HG03521 (cell line): ENCODE measurements around the gene DENND2A.
"Not testable (repeated sequence)": the region's sequence is repeated elsewhere in the genome, so short reads cannot be mapped to it uniquely, and the experiment has no call there.

ENCODE experiments used
- ATAC-seq: cut with Tn5 transposase; IDR thresholded peaks from one replicate; pipeline ENCODE4 v1.9.1; 2021; ENCODE audit warnings: mild to moderate bottlenecking, moderate library complexity; ENCODE audit not compliant: unreplicated experiment

Gene DENND2A

DNA sequence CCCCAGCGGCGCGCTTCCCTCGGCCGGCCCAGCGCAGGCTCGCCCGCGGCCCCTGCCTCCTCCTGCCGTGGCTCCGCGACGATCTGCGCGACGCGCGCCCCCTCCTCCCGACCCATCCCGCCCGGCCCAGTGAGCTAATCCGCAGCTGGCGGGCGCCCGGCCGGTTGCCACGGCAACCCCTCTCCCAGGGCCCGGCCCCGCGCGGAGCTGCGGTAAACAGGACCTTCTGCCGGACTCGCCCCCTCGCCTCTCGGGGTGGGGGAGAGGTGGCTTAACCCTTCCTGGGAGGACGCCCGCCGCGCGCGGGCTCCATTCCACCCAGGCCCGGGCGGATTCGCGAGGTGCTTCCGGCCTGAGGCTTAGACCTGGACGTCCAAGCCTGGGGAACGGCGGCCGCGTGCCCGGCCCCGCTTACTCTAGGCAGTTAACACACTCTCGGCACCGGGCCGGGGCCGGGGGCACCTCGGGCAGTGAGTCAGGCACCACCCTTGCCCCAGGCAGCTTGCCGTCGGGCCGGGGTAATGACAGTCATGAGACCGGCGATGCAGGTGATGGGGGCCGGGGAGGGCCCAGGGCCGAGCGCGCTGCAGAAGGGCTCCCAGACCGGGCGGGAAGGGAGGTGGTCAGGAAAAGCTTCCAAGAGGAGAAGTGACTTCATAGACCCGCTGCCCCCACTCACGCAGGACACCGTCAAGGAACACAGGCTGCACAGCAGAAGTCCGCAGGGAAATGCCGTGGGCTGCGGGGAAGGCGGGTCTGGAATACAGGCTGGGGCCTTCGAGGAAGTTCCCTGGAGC lies at the start of gene DENND2A:
DENND2A (minus strand) TSS at position 87 of the 797 bp plus-strand sequence. CDS start 38,416 bp downstream, outside the sequence.
- no peak for ATAC-seq

DNA sequence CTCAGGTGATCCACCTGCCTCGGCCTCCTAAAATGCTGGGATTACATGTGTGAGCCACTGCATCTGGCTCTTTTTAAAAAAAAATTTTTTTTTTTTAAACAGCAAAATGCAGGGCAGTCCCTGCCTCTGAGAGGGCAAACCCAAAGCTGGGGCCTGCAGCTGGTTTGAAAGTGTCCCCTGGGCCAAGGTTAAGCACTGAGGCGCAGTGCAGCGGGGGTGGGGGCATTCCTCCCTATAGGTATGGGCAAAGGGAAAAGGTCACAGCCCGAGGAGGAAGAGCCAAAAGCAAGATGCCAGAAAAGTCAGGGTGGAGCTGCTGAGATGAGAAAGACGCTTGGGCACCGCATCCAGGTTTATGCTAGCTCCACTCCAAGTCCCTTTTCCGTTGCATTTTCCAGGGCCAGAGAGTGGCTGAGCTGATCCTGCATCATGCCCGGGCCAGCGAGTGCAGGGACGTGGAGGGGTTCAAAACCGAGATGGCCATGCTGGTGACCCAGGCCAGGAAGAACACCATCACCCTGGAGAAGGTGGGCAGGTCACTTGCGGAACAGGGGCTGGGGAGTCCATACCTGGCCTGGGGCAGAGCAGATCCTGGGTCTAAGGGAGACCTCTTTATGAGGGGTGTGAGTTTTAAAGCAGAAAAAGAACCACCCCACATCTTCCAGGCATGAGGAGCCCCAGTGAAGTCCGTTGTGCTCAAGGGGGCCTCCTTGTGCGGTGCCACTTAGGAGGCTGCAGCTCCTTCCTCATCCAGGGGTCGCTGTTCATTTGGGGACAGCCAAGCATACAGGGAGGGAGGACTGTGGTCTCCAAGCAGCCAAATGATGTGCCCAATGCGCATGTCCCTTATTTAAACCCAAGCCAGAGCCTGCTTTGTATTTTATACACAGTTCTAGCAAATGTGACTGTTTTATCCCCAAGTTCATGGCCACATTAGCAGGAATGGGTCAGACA lies 48.9 kb upstream of the DENND2A start:
- ATAC-seq = no peak

DNA sequence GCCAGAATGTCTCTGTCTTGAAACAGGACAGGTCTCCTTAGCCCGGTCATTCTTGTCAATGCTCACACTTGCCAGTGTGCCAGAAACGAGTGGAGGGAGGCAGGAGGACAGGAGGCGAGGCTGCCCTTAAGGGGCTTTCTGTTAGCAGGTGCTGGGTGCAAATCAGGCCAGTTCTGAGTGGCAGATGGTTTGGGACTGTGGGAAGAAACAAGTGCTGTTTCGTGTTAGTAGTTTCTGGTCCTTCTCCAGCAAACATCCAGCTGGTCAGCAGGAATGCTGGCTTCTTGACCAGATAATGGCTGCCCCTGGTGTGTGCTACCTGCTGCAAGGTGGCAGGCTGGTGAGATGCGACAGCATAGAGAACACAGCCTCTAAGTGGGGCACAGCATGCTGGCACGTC lies 47.7 kb upstream of the DENND2A start:
- no peak for ATAC-seq

DNA sequence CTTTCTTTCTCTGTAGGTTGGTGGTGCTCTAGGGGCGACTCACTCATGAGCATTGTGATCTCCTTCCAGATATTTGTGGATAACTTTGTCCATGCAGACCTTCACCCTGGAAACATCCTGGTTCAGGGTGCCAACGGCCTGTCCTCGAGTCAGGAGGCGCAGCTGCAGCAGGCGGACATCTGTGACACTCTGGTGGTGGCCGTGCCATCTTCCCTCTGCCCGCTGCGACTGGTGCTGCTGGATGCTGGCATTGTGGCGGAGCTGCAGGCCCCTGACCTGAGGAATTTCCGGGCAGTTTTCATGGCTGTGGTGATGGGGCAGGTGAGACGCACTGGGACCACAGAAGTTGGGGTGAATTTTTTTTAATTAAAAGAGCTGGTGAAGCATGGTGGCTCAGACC lies 46.3 kb upstream of the DENND2A start:
- no peak for ATAC-seq

GRCh38 chr7:140685407-140686087 lies 44.9 kb upstream of the DENND2A start:
- ATAC-seq = no peak

DNA sequence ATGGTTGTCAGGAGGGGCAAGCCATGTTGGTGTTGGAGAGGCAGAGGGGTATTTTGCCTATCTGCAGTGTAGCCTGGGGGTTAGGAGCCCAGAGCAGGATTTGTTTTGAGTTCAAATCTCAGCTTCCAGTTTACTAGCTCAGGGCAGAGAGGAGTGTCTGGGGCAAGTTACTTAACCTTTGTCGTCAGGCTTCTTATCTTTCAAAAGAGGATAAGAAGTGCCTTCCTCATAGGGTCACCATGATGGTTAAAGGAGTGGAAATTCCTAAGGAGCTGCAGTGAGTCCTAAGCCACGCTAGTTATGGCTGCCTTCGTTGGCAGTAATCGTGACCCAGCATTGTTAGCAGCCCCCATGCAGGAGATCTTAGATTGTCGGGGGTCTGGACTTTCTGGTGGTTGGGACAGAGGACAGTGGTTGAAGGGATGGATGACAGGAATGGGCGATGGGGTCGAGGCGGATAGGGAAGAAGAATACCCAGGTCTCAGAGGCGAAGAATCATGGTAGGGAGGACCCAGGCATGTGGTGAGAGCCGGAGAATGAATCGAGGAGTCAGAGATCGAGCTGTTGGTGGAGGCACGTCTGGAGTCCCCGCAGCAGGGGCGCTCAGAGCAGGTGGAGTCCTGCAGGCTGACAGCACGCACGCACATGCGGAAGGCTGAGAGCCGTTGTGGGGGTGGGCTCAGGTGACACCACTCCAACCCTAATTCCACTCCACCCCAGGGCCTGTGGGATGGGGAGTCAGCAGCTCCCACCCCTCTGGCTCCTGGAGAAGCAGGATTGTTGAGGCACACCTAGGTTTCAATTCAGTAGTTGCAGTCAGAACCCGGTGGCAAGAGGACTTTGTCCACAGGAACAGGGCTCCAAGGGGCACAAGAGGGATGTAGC lies 43.7 kb upstream of the DENND2A start:
- no peak for ATAC-seq

DNA sequence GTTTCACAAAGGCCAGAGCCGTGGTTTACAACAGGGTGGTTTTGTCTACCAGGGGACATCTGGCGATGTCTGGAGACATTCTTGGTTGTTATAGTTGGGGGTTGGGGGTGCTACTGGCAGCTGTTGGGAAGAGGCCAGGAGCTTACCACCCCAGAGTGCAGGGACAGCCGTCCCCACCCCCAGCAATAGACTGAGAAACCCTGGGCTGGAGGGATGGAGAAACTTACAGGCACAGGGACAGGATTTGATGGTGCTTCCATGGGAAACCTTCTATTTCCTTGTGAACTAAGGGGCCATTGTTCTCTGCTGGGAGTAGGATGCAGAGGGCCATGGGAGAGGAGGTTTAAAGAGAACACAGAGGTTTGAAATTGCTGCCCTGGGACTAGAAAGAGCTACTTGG lies 43.0 kb upstream of the DENND2A start:
- no peak for ATAC-seq

DNA sequence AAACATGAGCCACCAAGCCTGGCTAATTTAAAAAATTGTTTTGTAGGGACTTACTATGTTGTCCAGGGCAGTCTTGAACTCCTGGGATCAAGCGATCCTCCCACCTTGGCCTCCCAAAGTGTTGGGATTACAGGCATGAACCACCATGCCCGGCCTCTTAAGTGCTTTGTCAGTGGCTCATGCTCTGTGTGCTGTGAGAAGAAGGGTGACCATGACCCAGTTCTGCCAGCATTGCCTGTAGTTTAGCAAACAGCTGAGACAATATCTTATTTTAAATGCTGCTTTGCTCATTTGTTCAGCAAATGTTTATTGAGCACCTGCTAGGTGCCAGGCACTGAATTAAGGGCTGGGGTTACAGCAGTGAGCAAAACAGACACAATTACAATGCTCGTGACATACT lies 41.2 kb upstream of the DENND2A start:
- ATAC-seq = no peak

GRCh38 chr7:140680886-140681285 lies 40.3 kb upstream of the DENND2A start:
- no peak for ATAC-seq

DNA sequence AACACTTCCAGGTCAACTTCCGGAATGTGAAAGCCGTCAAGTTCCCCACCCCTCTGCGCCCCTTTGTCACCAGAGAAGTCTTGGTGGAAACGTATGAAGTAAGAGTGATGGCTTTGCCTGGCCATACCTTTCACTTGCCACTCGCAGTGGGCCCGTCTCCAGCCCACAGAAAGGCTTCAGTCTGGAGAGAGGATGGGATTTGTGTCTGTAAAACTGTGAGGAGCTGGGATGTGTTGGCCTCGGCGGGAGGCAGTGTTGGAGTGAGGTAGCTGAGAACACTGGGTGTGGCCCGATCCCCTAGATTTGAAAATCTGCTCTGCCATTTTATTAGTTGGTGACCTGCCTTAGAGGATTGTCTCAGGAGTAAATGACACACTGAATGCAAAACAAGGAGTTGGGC lies 38.6 kb upstream of the DENND2A start:
- ATAC-seq = no peak

- ATAC-seq = no peak
Observed at GRCh38 chr7:140678816-140679130, 38.2 kb upstream of the DENND2A start.

GRCh38 chr7:140678081-140678815 lies 37.6 kb upstream of the DENND2A start:
- no peak for ATAC-seq

- ATAC-seq = no peak
Observed at GRCh38 chr7:140677496-140677895, 36.9 kb upstream of the DENND2A start.

DNA sequence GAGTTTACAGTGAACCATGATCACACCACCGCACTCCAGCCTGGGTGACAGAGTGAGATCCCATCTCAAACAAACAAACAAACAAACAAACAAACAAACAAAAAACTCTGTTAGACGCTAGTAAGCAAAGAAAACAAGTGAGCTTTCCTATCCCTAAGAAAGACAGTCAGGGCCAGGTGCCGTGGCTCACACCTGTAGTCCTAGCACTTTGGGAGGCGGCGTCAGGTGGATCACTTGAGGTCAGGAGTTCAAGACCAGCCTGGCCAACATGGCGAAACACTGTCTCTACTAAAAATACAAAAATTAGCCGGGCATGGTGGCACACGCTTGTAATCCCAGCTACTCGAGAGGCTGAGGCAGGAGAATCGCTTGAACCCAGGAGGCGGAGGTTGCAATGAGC lies 36.3 kb upstream of the DENND2A start:
- not testable (repeated sequence) for ATAC-seq

DNA sequence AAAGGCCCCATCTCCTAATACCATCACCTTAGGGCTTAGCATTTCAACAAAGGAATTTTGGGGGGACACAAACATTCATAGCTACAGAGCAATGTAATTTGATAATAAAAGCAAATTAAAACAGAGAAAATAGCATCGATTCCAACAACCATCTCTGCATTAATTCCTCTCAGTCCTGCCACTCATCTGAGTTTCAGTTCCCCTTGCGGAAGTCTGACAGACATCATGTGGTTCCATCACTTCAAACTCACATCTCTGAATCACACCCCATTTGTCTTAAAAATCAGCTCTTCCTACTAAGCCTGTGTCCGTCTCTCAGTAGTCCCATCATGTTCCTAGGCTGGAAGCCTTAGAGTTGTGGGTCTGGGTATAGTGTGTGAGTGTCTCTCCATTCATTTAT lies 35.7 kb upstream of the DENND2A start:
- ATAC-seq = peak; percentile 48

GRCh38 chr7:140675726-140676125 lies 35.1 kb upstream of the DENND2A start:
- ATAC-seq = no peak

- no peak for ATAC-seq
Observed at GRCh38 chr7:140674899-140675701, 34.5 kb upstream of the DENND2A start.

GRCh38 chr7:140674356-140674800 lies 33.8 kb upstream of the DENND2A start:
- no peak for ATAC-seq

GRCh38 chr7:140673774-140674155 lies 33.2 kb upstream of the DENND2A start:
- no peak for ATAC-seq
